Measurements from ENCODE around the gene MYO15A. TPM values are rescaled to one million over a fixed set of nuclear protein-coding genes. Genes with fewer than 3 reads are reported as not detected.
A peak's percentile ranks its signal among the peaks of the same experiment; 100 is the strongest.

Gene MYO15A
- total RNA-seq, 1 donor from 2014 or later = 1.8 TPM

- no peak for DNase-seq (ENCODE audit: extremely low spot score, unreplicated experiment)
- Mint-ChIP-seq H3K27me3 (no peaks in the 10 kb centered on the region), H3K4me1 (ENCODE audit: unreplicated experiment) (peaks cover 5% of the 10 kb centered on the region), H3K9me3 (no peaks in the 10 kb centered on the region), H3K36me3 (no peaks in the 10 kb centered on the region), H3K4me3 (no peak overlapping the region), H3K27ac (no peak overlapping the region)
- TF ChIP-seq CTCF (conservative IDR thresholded peaks at IDR 0.05) = no peak
Measured at GRCh38 chr17:18145811-18146210, 37.3 kb downstream of the MYO15A start.

GRCh38 chr17:18146259-18146658, 37.7 kb downstream of the MYO15A start:
- TF ChIP-seq CTCF (conservative IDR thresholded peaks at IDR 0.05) = no peak
- Mint-ChIP-seq H3K27me3 (no peaks in the 10 kb centered on the region), H3K9me3 (no peaks in the 10 kb centered on the region), H3K27ac (no peak overlapping the region), H3K4me3 (no peak overlapping the region), H3K4me1 (ENCODE audit: unreplicated experiment) (peaks cover 2% of the 10 kb centered on the region), H3K36me3 (no peaks in the 10 kb centered on the region)
- DNase-seq (ENCODE audit: extremely low spot score, unreplicated experiment) = no peak

- H3K4me1 Mint-ChIP-seq (ENCODE audit: unreplicated experiment) = no peaks in the 10 kb centered on the region
- no peaks in the 10 kb centered on the region for H3K36me3 Mint-ChIP-seq
- H3K4me3 Mint-ChIP-seq = no peak overlapping the region
- no peak overlapping the region for H3K27ac Mint-ChIP-seq
- TF ChIP-seq CTCF (conservative IDR thresholded peaks at IDR 0.05) = no peak
- H3K27me3 Mint-ChIP-seq = no peaks in the 10 kb centered on the region
- no peak for DNase-seq (ENCODE audit: extremely low spot score, unreplicated experiment)
- H3K9me3 Mint-ChIP-seq = no peaks in the 10 kb centered on the region
Measured at GRCh38 chr17:18146980-18147379, 38.4 kb downstream of the MYO15A start.

GRCh38 chr17:18148586-18148985, 40.0 kb downstream of the MYO15A start:
- no peak for DNase-seq (ENCODE audit: extremely low spot score, unreplicated experiment)
- no peak for TF ChIP-seq CTCF (conservative IDR thresholded peaks at IDR 0.05)
- Mint-ChIP-seq H3K27me3 (no peaks in the 10 kb centered on the region), H3K4me1 (ENCODE audit: unreplicated experiment) (peaks cover 7% of the 10 kb centered on the region), H3K36me3 (no peaks in the 10 kb centered on the region), H3K9me3 (no peaks in the 10 kb centered on the region), H3K4me3 (no peak overlapping the region), H3K27ac (no peak overlapping the region)

- no peaks in the 10 kb centered on the region for H3K36me3 Mint-ChIP-seq
- peaks cover 12% of the 10 kb centered on the region for H3K4me1 Mint-ChIP-seq (ENCODE audit: unreplicated experiment)
- TF ChIP-seq CTCF (conservative IDR thresholded peaks at IDR 0.05) = no peak
- no peaks in the 10 kb centered on the region for H3K9me3 Mint-ChIP-seq
- DNase-seq (ENCODE audit: extremely low spot score, unreplicated experiment) = no peak
- H3K27me3 Mint-ChIP-seq = no peaks in the 10 kb centered on the region
- H3K27ac Mint-ChIP-seq = no peak overlapping the region
- peak overlapping the region; percentile 67 for H3K4me3 Mint-ChIP-seq
Measured at GRCh38 chr17:18151290-18151689, 42.7 kb downstream of the MYO15A start.

- Mint-ChIP-seq H3K36me3 (no peaks in the 10 kb centered on the region), H3K27me3 (no peaks in the 10 kb centered on the region), H3K4me1 (ENCODE audit: unreplicated experiment) (peaks cover 21% of the 10 kb centered on the region), H3K9me3 (no peaks in the 10 kb centered on the region), H3K4me3 (peak overlapping the region; percentile 27), H3K27ac (no peak overlapping the region)
- no peak for DNase-seq (ENCODE audit: extremely low spot score, unreplicated experiment)
- no peak for TF ChIP-seq CTCF (conservative IDR thresholded peaks at IDR 0.05)
Measured at GRCh38 chr17:18155179-18155578, 46.6 kb downstream of the MYO15A start.
